Duodenal mucosa (tissue), 2 donors: Measurements from ENCODE around the gene VAPB.

Experiments used
- H3K27ac ChIP-seq: one replicate; pipeline ENCODE4 v1.7.0; 2013; ENCODE audit warnings: low read depth, low read length
- H3K27me3 ChIP-seq, 2 donors: one replicate each; pipeline ENCODE4 v1.7.0; 2013; ENCODE audit warnings: low read length in 2 of 2, control low read depth in 1 of 2; ENCODE audit not compliant: insufficient read depth in 2 of 2, control insufficient read depth in 1 of 2
- H3K36me3 ChIP-seq, 2 donors: one replicate each; pipeline ENCODE4 v1.7.0; 2013; ENCODE audit warnings: low read length in 2 of 2, control low read depth in 1 of 2; ENCODE audit not compliant: insufficient read depth in 2 of 2, control insufficient read depth in 1 of 2
- H3K4me1 ChIP-seq, 2 donors: one replicate each; pipeline ENCODE4 v1.7.0; 2013; ENCODE audit warnings: low read length in 2 of 2, control low read depth in 1 of 2; ENCODE audit not compliant: insufficient read depth in 2 of 2, control insufficient read depth in 1 of 2
- H3K4me3 ChIP-seq, 2 donors: one replicate each; pipeline ENCODE4 v1.7.0; 2013; ENCODE audit warnings: low read length in 2 of 2, low read depth in 1 of 2
- H3K9ac ChIP-seq, 2 donors: one replicate each; pipeline ENCODE4 v1.7.0; 2013; ENCODE audit warnings: low read length in 2 of 2, low read depth in 1 of 2
- H3K9me3 ChIP-seq, 2 donors: one replicate each; pipeline ENCODE4 v1.7.0; 2013; ENCODE audit warnings: low read length in 2 of 2, control low read depth in 1 of 2; ENCODE audit not compliant: control insufficient read depth in 1 of 2

The VAPB gene

GRCh38 chr20:58457083-58457695 lies 68.2 kb downstream of the VAPB start:
- H3K4me1 ChIP-seq = no peaks in the 10 kb centered on the region
- no peak overlapping the region for H3K4me3 ChIP-seq
- H3K36me3 ChIP-seq = no peaks in the 10 kb centered on the region

GRCh38 chr20:58458342-58459057 lies 69.5 kb downstream of the VAPB start:
- Histone ChIP-seq H3K4me1 (no peaks in the 10 kb centered on the region), H3K27ac (no peak overlapping the region), H3K4me3 (no peak overlapping the region), H3K27me3 (no peaks in the 10 kb centered on the region), H3K9ac (no peak overlapping the region), H3K36me3 (no peaks in the 10 kb centered on the region), H3K9me3 (no peaks in the 10 kb centered on the region)

More at GRCh38 chr20:58457083-58457695, 68.2 kb downstream of the VAPB start:
- H3K27me3 ChIP-seq = no peaks in the 10 kb centered on the region
- H3K9ac ChIP-seq = no peak overlapping the region
- H3K9me3 ChIP-seq = no peaks in the 10 kb centered on the region
- H3K27ac ChIP-seq = no peak overlapping the region

- Histone ChIP-seq H3K27me3 (no peaks in the 10 kb centered on the region), H3K4me3 (no peak overlapping the region), H3K4me1 (no peaks in the 10 kb centered on the region), H3K9me3 (no peaks in the 10 kb centered on the region), H3K9ac (no peak overlapping the region), H3K36me3 (no peaks in the 10 kb centered on the region), H3K27ac (no peak overlapping the region)
Measured at GRCh38 chr20:58459058-58459750, 70.2 kb downstream of the VAPB start.

DNA sequence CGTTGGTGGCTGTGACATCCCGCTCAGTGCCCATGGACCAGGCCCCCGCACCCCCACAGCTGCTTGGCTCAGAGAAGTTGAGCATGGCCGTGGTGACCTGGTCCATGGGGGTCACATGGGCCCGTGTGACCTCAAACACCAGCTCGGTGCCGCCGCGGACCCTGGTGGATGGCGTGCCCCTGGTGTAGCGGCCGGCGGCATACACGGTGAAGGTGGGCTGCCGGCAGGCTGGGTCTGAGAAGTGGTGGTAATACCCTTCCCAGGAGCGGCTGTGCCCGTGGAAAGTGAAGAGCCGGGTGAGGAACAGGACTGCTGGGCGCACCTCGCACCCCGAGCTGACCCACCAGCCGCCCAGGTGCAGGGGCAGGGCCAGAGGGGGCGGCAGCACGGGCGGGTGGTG lies 72.1 kb downstream of the VAPB start:
- Histone ChIP-seq H3K9ac (no peak overlapping the region), H3K27ac (no peak overlapping the region), H3K4me3 (no peak overlapping the region), H3K9me3 (no peaks in the 10 kb centered on the region), H3K36me3 (no peaks in the 10 kb centered on the region), H3K4me1 (no peaks in the 10 kb centered on the region), H3K27me3 (peaks cover 0 to 2% of the 10 kb centered on the region in 2 donors)

DNA sequence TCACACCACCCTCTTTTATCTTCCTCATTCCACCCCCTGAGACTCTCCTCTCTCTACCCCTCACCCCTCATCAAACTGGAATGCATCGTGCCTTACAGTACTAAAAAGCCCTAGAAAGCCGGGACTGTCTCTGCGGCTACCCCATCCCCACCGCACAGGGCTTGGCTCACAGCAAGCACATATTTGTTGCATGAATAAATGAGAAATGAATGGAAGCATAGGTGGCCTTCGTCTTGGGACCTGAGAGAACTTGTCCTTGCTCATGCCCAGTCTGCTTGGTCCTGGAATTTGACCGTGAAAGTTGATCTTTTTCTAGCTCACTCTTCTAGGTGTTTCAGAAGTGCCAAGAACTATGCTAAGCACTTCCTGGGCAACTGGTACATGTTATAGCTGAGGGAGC lies 72.9 kb downstream of the VAPB start:
- H3K9me3 ChIP-seq = no peaks in the 10 kb centered on the region
- H3K36me3 ChIP-seq = no peaks in the 10 kb centered on the region
- no peaks in the 10 kb centered on the region for H3K4me1 ChIP-seq
- H3K27me3 ChIP-seq = peaks cover 0 to 2% of the 10 kb centered on the region in 2 donors
- no peak overlapping the region for H3K27ac ChIP-seq
- no peak overlapping the region for H3K4me3 ChIP-seq
- H3K9ac ChIP-seq = no peak overlapping the region

DNA sequence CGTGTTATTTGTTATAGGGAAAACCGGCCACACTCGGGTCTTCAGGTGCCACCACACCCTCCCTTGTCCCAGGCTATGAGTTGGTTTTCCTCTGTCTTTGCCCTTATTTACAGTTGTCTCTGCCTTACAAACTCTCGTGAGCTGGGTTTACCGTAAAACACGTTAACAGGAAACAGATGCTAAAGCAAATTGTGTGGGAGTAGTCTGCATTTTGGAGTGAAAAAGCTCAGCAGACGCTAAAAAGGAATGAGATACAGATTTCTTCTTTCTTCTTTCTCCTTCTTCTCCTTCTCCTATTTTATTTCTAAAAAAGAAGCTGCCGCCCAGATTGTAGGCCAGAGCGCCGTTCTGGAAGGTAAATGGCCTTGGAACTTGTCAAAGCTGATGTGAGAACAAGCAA lies 74.2 kb downstream of the VAPB start:
- H3K27ac ChIP-seq = no peak overlapping the region
- H3K9ac ChIP-seq = no peak overlapping the region
- peaks cover 0 to 2% of the 10 kb centered on the region in 2 donors for H3K27me3 ChIP-seq
- H3K9me3 ChIP-seq = no peaks in the 10 kb centered on the region
- H3K36me3 ChIP-seq = no peaks in the 10 kb centered on the region
- H3K4me3 ChIP-seq = no peak overlapping the region
- no peaks in the 10 kb centered on the region for H3K4me1 ChIP-seq

DNA sequence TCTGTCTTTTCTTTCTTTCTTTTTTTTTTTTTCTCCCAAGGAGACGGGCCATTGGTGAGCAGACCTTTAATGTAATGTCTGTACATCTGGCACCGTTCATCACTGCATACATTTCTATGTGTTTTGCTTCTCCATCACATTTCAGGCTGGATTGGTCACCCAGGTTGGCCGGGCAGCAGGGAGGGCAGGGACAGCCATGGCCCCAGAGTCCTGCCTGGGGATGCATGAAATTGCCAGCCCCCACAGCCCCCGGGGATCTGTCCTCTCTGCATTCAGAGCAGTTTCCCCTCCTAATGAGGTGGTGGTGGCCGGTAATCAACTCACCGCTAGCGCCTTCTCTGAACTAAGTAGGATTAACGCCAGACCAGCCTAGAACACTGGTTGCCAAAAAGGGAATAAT lies 75.8 kb downstream of the VAPB start:
- Histone ChIP-seq H3K27ac (no peak overlapping the region), H3K4me1 (no peaks in the 10 kb centered on the region), H3K27me3 (peaks cover 0 to 2% of the 10 kb centered on the region in 2 donors), H3K36me3 (no peaks in the 10 kb centered on the region), H3K4me3 (no peak overlapping the region), H3K9ac (no peak overlapping the region), H3K9me3 (no peaks in the 10 kb centered on the region)

GRCh38 chr20:58466095-58466708 lies 77.2 kb downstream of the VAPB start:
- Histone ChIP-seq H3K9me3 (no peaks in the 10 kb centered on the region), H3K27ac (no peak overlapping the region), H3K4me1 (no peaks in the 10 kb centered on the region), H3K36me3 (no peaks in the 10 kb centered on the region), H3K4me3 (no peak overlapping the region), H3K9ac (no peak overlapping the region), H3K27me3 (peaks cover 0 to 2% of the 10 kb centered on the region in 2 donors)

DNA sequence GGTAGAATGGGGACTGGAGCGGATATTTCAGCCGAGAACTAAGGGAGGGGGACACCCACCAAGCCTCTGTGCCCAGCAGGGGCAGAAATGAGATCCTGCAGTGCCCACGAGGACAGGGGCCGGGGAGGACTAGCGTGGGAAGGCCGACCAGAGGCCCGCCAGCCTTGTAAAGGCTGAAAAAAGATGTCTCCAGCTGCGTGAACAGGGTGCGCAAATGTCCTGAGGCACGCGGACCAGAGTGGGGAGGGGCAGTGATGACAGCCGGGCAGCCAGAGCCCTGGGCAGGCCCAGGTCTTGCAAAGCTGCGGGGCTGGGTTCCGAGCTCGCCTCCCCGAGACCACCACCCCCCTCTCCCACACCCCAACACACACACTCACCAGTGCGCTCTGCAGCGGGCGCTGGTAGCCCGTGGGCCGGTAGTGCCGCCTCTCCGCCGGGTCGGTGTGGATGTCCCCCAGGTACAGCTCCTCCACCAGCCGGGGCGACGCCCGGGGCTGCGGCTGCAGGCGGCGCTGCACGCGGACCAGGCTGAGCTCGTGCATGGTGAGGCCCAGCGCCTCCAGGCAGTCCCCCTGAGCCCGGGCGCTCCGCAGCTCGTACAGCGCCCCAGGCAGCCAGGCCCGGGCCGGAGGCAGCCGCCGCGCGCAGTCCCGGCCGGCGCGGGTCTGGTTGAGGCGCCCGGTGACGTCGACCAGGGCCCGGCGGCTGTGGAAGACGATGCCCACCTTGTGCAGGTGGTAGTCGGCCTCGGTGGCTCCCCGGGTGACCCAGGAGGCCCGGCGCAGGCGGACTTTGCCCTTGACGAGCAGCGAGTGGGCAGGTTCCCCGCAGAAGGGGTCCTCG lies 77.9 kb downstream of the VAPB start:
- Histone ChIP-seq H3K27me3 (peaks cover 0 to 2% of the 10 kb centered on the region in 2 donors), H3K9ac (no peak overlapping the region), H3K9me3 (no peaks in the 10 kb centered on the region), H3K36me3 (no peaks in the 10 kb centered on the region), H3K27ac (no peak overlapping the region), H3K4me1 (no peaks in the 10 kb centered on the region), H3K4me3 (no peak overlapping the region)
